GM13976 (cell line): ENCODE measurements around the gene LYPLA2.
A peak's percentile ranks its signal among the peaks of the same experiment; 100 is the strongest.
"Not testable (repeated sequence)": the region's sequence is repeated elsewhere in the genome, so short reads cannot be mapped to it uniquely, and the experiment has no call there.

Experiments
- DNase-seq: peaks from one replicate; pipeline ENCODE4 v3.0.0; 2012; ENCODE audit warnings: low spot score
- CTCF ChIP-seq: IDR thresholded peaks from 2 replicates; pipeline ENCODE4 v1.5.1; 2012; ENCODE audit warnings: borderline replicate concordance, mild to moderate bottlenecking; ENCODE audit not compliant: insufficient read depth; ENCODE audit errors: extremely low read depth, missing control alignments, control extremely low read depth
- in situ Hi-C: fragments of 300-500 bp; cut with MboI; formaldehyde crosslinking; loops from one replicate; pipeline ENCODE4 v1.12.0; 2022; ENCODE audit warnings: low sequenced_read_pairs, mixed read lengths, inconsistent platforms; ENCODE audit not compliant: unreplicated experiment

Gene LYPLA2

DNA sequence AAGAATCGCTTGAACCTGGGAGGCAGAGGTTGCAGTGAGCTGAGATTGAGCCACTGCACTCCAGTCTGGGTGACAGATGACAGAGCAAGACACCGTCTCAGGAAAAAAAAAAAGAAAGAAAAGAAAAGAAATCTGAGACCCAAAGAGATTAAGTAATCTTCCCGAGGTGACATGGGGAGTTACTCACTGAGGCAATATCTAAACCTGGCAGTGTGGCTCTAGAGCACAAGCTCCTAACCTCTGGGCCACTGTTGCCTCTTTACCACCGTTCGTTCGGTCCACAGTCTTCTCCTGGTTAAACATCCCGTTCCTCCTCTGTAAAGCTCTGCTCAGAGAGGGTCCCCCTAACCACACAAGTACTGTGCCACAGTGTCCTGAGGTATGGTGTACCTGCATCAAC is 32.8 kb downstream of the LYPLA2 start:
- no peak for DNase-seq
- in situ Hi-C loops = no loop called here
- no peak for TF ChIP-seq CTCF

DNA sequence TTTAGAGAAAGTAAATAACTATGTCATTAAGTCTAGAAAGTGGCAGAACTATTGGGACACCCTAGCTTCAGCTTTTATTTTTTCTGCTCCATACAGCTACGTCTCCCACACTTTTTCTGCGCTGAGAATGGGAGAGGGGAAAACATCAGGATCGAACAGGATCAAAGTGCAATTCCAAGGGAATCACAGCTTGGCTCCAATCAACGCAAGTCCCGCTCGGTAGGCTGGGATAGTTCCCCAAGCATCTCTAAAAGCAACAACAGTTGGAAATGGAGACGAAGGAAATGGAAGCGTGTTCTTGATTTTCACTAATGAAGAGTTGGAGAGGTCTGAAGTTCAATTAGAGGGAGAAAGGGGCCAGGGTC is 33.7 kb downstream of the LYPLA2 start:
- no peak for TF ChIP-seq CTCF
- no peak for DNase-seq
- in situ Hi-C loops = no loop called here

DNA sequence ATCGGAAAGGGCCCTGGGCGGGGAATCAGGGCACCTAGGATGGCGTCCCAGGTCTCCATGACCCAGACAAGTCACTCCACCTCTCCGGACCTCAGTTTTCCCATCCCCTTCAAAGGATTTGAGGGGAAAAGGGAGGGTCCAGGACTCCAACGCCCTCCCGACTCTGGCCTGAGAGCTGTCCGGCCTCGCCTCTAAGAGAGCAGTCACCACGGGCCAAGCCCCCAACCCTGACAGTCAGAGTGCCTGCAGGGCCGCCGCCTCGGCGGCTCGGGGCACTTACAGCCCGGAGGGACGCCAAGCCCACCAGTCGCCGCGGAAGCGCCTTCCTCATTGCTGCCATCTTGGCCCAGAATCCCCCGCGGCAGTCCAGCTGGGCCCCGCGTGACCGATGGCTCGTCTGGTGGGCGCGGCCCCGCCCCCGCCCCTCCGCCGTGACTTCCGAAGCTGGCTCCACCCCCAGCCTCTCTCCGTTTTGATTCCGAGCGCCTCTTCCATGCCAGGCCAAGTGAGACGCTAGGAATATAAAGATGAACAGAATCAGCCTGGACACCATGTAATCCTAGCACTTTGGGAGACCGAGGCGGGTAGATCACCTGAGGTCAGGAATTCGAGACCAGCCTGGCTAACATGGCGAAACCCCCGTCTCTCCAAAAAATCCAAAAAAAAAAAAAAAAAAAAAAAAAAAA is 34.3 kb downstream of the LYPLA2 start, which contains the start of gene HMGCL:
Gene HMGCL, minus strand, starts transcription at position 354 of the 686 bp plus-strand sequence. Its CDS starts 14 bp downstream, at position 340.
- peak; percentile 97 for DNase-seq
- in situ Hi-C loops = no loop called here
- no peak for TF ChIP-seq CTCF

- in situ Hi-C loops = no loop called here
- TF ChIP-seq CTCF = no peak
Measured at GRCh38 chr1:23825762-23826522, 35.0 kb downstream of the LYPLA2 start.

GRCh38 chr1:23826590-23826989 is 35.6 kb downstream of the LYPLA2 start:
- in situ Hi-C loops, DNase-seq: not testable (repeated sequence)

More at GRCh38 chr1:23825762-23826522, 35.0 kb downstream of the LYPLA2 start:
- peak; percentile 76 for DNase-seq

- DNase-seq = no peak
- in situ Hi-C loops = no loop called here
Measured at GRCh38 chr1:23827717-23828116, 36.8 kb downstream of the LYPLA2 start.

GRCh38 chr1:23834156-23834555 is 43.2 kb downstream of the LYPLA2 start:
- DNase-seq, in situ Hi-C loops: not testable (repeated sequence)

More at GRCh38 chr1:23827717-23828116, 36.8 kb downstream of the LYPLA2 start:
- no peak for TF ChIP-seq CTCF
